Neuron (in vitro differentiated cells): ENCODE measurements around the gene DHX15.

Source experiments
- H2AFZ ChIP-seq: one replicate; pipeline ENCODE4 v1.6.1; 2013; ENCODE audit warnings: low read depth, mild to moderate bottlenecking, inconsistent platforms, low read length, moderate library complexity
- H3K27me3 ChIP-seq: one replicate; pipeline ENCODE4 v1.6.1; 2013; ENCODE audit warnings: low read length; ENCODE audit not compliant: insufficient read depth
- H3K36me3 ChIP-seq: one replicate; pipeline ENCODE4 v1.6.1; 2013; ENCODE audit warnings: low read length; ENCODE audit not compliant: insufficient read depth
- H3K4me1 ChIP-seq: one replicate; pipeline ENCODE4 v1.6.1; 2013; ENCODE audit warnings: low read length; ENCODE audit not compliant: insufficient read depth
- H3K4me3 ChIP-seq: 2 replicates; pipeline ENCODE4 v1.5.1; 2013; ENCODE audit warnings: mild to moderate bottlenecking, low read length, moderate library complexity
- H3K9me3 ChIP-seq: one replicate; pipeline ENCODE4 v1.6.1; 2013; ENCODE audit warnings: low read length

The DHX15 gene

GRCh38 chr4:24482871-24483270 lies 101.5 kb downstream of the DHX15 start:
- Histone ChIP-seq H3K4me1 (no peaks in the 10 kb centered on the region), H2AFZ (no peak overlapping the region), H3K4me3 (no peak overlapping the region), H3K9me3 (no peaks in the 10 kb centered on the region), H3K36me3 (no peaks in the 10 kb centered on the region), H3K27me3 (no peaks in the 10 kb centered on the region)

GRCh38 chr4:24477919-24478318 lies 106.4 kb downstream of the DHX15 start:
- Histone ChIP-seq H3K36me3 (no peaks in the 10 kb centered on the region), H3K4me1 (no peaks in the 10 kb centered on the region), H2AFZ (no peak overlapping the region), H3K9me3 (no peaks in the 10 kb centered on the region), H3K4me3 (no peak overlapping the region), H3K27me3 (no peaks in the 10 kb centered on the region)
